HCT116 (cell line): ENCODE measurements around the gene LY6G6D. TPM values are rescaled to one million over a fixed set of nuclear protein-coding genes. Genes with fewer than 3 reads are reported as not detected.

ENCODE experiments used
- ATAC-seq: fragments of 200-7000 bp; cut with Tn5 transposase; 2 replicates; pipeline ENCODE4 v1.9.1; 2020; ENCODE audit warnings: mild to moderate bottlenecking, moderate library complexity
- BruUV-seq: library from RNA; stranded (reverse); fragments of 400-500 nt; replicated peaks from 2 replicates; lab custom pipeline; 2021; lab: Mats Ljungman, UMichigan
- CTCF ChIA-PET: fragments of 300-600 bp; sonication (Branson Sonifier 250); formaldehyde crosslinking; loops from one replicate; lab custom pipeline; 2021; ENCODE audit warnings: antibody characterized with exemption; lab: Charles Lee
- POLR2A ChIA-PET: fragments of 300-600, 350-600 bp; sonication (Branson Sonifier 250); formaldehyde crosslinking; loops from one replicate; lab custom pipeline; 2021; ENCODE audit warnings: antibody characterized with exemption; lab: Charles Lee
- RAD21 ChIA-PET, 2 experiments: fragments of 300-600 bp; sonication (Branson Sonifier 250); formaldehyde crosslinking; loops; one replicate each; lab custom pipeline; 2023; ENCODE audit warnings: low total read pairs in 2 of 2; ENCODE audit not compliant: uncharacterized antibody in 2 of 2, unreplicated experiment in 2 of 2, low non-redundant PET in 1 of 2; lab: Charles Lee
- DNase-seq: peaks from one replicate; pipeline ENCODE4 v3.0.0-alpha.2; 2010; ENCODE audit warnings: low read depth, low spot score
- H2AFZ ChIP-seq: fragments of 200-600 bp; shearing (Covaris generic), sonication (generic); 2 replicates; pipeline ENCODE4 v1.6.1; 2017; ENCODE audit warnings: low read depth, mixed run types, mixed read lengths, antibody characterized with exemption, low read length; ENCODE audit not compliant: poor library complexity, severe bottlenecking
- H3K27ac ChIP-seq: 2 replicates; pipeline ENCODE4 v1.5.1; 2012; ENCODE audit warnings: low read depth, low read length
- H3K27me3 ChIP-seq: fragments of 200-600 bp; sonication (generic); 2 replicates; pipeline ENCODE4 v1.6.1; 2016; ENCODE audit warnings: mixed run types, low read length, mixed read lengths; ENCODE audit not compliant: insufficient read depth
- H3K36me3 ChIP-seq, 2 experiments: fragments of 200-500 bp in 1 of 2; fragments of 200-600 bp in 1 of 2; sonication (Bioruptor generic) in 1 of 2; sonication (generic) in 1 of 2; 2 replicates each; pipeline versions ENCODE4 v1.5.1 to v1.6.1; 2014 to 2016; ENCODE audit warnings: low read length in 2 of 2, inconsistent platforms in 1 of 2, mixed read lengths in 1 of 2, mixed run types in 1 of 2; ENCODE audit not compliant: insufficient read depth in 2 of 2, control insufficient read depth in 1 of 2
- H3K4me1 ChIP-seq, 2 experiments: fragments of 200-600 bp in 1 of 2; sonication (generic) in 1 of 2; 2 replicates each; pipeline versions ENCODE4 v1.5.1 to v1.6.1; 2012 to 2017; ENCODE audit warnings: low read length in 2 of 2, inconsistent platforms in 1 of 2, mild to moderate bottlenecking in 1 of 2, mixed read lengths in 1 of 2, mixed run types in 1 of 2, moderate library complexity in 1 of 2; ENCODE audit not compliant: insufficient read depth in 2 of 2, control insufficient read depth in 1 of 2
- H3K4me2 ChIP-seq: fragments of 200-600 bp; sonication (generic); 2 replicates; pipeline ENCODE4 v1.6.1; 2017; ENCODE audit warnings: mixed run types, low read length, mixed read lengths
- H3K4me3 ChIP-seq, 2 experiments: fragments of 200-600 bp in 1 of 2; sonication (generic) in 1 of 2; replicated peaks in 1 of 2; 2 replicates each; pipeline ENCODE4 v1.5.1; 2011 to 2016; ENCODE audit warnings: low read length in 2 of 2, control low read depth in 1 of 2, low read depth in 1 of 2, mild to moderate bottlenecking in 1 of 2, mixed read lengths in 1 of 2, mixed run types in 1 of 2
- H3K79me2 ChIP-seq: fragments of 200-600 bp; sonication (generic); 2 replicates; pipeline ENCODE4 v1.6.1; 2017; ENCODE audit warnings: mild to moderate bottlenecking, mixed run types, low read length, moderate library complexity, mixed read lengths; ENCODE audit not compliant: insufficient read depth
- H3K9ac ChIP-seq: fragments of 200-600 bp; sonication (generic); 2 replicates; pipeline ENCODE4 v1.6.1; 2016; ENCODE audit warnings: low read length, mixed read lengths
- H3K9me2 ChIP-seq: fragments of 200-600 bp; sonication (generic), shearing (Covaris generic); 2 replicates; pipeline ENCODE4 v1.6.1; 2017; ENCODE audit warnings: mixed run types, mild to moderate bottlenecking, moderate library complexity; ENCODE audit not compliant: insufficient read depth
- H3K9me3 ChIP-seq, 2 experiments: fragments of 200-500 bp in 1 of 2; fragments of 200-600 bp in 1 of 2; sonication (Bioruptor generic) in 1 of 2; sonication (generic) in 1 of 2; 2 replicates each; pipeline ENCODE4 v1.6.1; 2014 to 2017; ENCODE audit warnings: low read length in 2 of 2, mixed read lengths in 2 of 2, inconsistent platforms in 1 of 2, low read depth in 1 of 2, mild to moderate bottlenecking in 1 of 2, mixed run types in 1 of 2, moderate library complexity in 1 of 2; ENCODE audit not compliant: control insufficient read depth in 1 of 2, insufficient read depth in 1 of 2
- H4K20me1 ChIP-seq: fragments of 200-600 bp; sonication (generic), shearing (Covaris generic); 2 replicates; pipeline ENCODE4 v1.6.1; 2017; ENCODE audit warnings: mixed run types, mild to moderate bottlenecking, moderate library complexity; ENCODE audit not compliant: insufficient read depth
- CBX3 ChIP-seq: IDR thresholded peaks from 2 replicates; pipeline ENCODE4 v1.6.1; 2012; ENCODE audit warnings: low read depth
- CEBPB ChIP-seq: IDR thresholded peaks from 2 replicates; pipeline ENCODE4 v1.6.1; 2012; ENCODE audit warnings: low read depth
- EZH2phosphoT487 ChIP-seq: fragments of 200-600 bp; IDR thresholded peaks from 2 replicates; pipeline ENCODE4 v1.6.1; 2018; ENCODE audit warnings: antibody characterized with exemption, borderline replicate concordance
- SIN3A ChIP-seq: IDR thresholded peaks from 2 replicates; pipeline ENCODE4 v1.6.1; 2012; ENCODE audit warnings: low read depth
- ZBTB33 ChIP-seq: IDR thresholded peaks from 2 replicates; pipeline ENCODE4 v1.6.1; 2011; ENCODE audit warnings: mild to moderate bottlenecking, low read length, moderate library complexity; ENCODE audit not compliant: insufficient replicate concordance; ENCODE audit errors: extremely low read depth
- intact Hi-C: fragments of 100-400 bp; cut with micrococcal nuclease; formaldehyde crosslinking; loops from 2 replicates; pipeline ENCODE4 v1.10.0; 2022
- total RNA-seq: library from RNA; stranded (reverse); gene quantifications from one replicate; pipeline ENCODE4 v1.2.1, GENCODE V29; 2021; ENCODE audit not compliant: unreplicated experiment

LY6G6D gene
- total RNA-seq, 1 experiment from 2014 or later, result not detected

- BruUV-seq, result no TSS peak
- Histone ChIP-seq H3K4me2 (no peak overlapping the region), H3K79me2 (no peaks in the 10 kb centered on the region), H2AFZ (no peak overlapping the region), H3K9me2 (no peaks in the 10 kb centered on the region), H3K27me3 (no peaks in the 10 kb centered on the region), H3K27ac (no peak overlapping the region), H3K9me3 (no peaks in the 10 kb centered on the region), H3K4me3 (no peak overlapping the region), H3K9ac (no peak overlapping the region), H3K36me3 (peaks cover 16 to 17% of the 10 kb centered on the region in 2 experiments; a peak in 3 of 4 replicates), H4K20me1 (no peaks in the 10 kb centered on the region), H3K4me1 (peaks cover 11 to 16% of the 10 kb centered on the region in 2 experiments)
- intact Hi-C loops, result no loop called here
- no peak for ATAC-seq
- CTCF ChIA-PET, result interaction anchor here (0.7 kb wide), 1 partner anchor 76 kb away, joined by 3 read pairs; no protein-coding TSS in a partner anchor
- no peak for TF ChIP-seq CBX3
- no peak for DNase-seq
- POLR2A ChIA-PET, result no interaction called here
- RAD21 ChIA-PET, result no interaction called here
Observed at GRCh38 chr6:31693535-31693934, 21.6 kb upstream of the LY6G6D start.

GRCh38 chr6:31697555-31697954 is 17.6 kb upstream of the LY6G6D start:
- CTCF ChIA-PET, result no interaction called here
- BruUV-seq, result no TSS peak
- ATAC-seq (no peak), DNase-seq (no peak)
- Histone ChIP-seq H3K9me3 (no peaks in the 10 kb centered on the region), H3K36me3 (peaks cover 0 to 14% of the 10 kb centered on the region in 2 experiments; a peak in 2 of 4 replicates), H4K20me1 (no peaks in the 10 kb centered on the region), H2AFZ (no peak overlapping the region), H3K27ac (no peak overlapping the region), H3K4me1 (peaks cover 4 to 8% of the 10 kb centered on the region in 2 experiments; a peak in 2 of 4 replicates), H3K4me3 (no peak overlapping the region), H3K9me2 (no peaks in the 10 kb centered on the region), H3K4me2 (no peak overlapping the region), H3K9ac (no peak overlapping the region), H3K79me2 (peaks cover 11% of the 10 kb centered on the region), H3K27me3 (no peaks in the 10 kb centered on the region)
- POLR2A ChIA-PET, result no interaction called here
- intact Hi-C loops, result no loop called here
- RAD21 ChIA-PET, result no interaction called here
- no peak for TF ChIP-seq EZH2phosphoT487
- TF ChIP-seq SIN3A, result no peak
- TF ChIP-seq CEBPB, result no peak
- TF ChIP-seq ZBTB33, result no peak
